Dedifferentiated amniotic fluid mesenchymal stem cell (primary cell): ENCODE measurements around the gene RNF141.

ENCODE experiments used
- DNase-seq: peaks from one replicate; pipeline ENCODE4 v3.0.0-alpha.2; 2016; ENCODE audit errors: extremely low spot score

Gene RNF141

DNA sequence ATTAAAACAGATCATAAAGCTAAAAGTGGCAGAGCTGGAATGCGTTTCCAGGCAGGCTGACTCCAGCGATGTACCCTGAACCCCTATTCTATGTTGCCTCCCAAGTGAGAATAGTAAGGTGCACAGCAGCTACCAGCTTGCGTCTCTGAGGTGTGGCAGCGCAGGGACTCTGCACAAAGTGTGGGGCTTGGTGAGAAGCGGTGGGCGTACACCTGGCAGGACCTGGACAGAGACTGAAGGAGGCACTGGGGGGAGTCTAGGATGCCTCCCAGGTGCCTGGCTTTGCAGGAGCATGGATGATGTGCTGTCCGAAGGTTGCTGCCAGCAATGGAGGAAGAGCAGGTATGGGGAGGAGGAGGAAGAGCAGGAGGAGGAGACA lies 43.0 kb downstream of the RNF141 start:
- DNase-seq: no peak

DNA sequence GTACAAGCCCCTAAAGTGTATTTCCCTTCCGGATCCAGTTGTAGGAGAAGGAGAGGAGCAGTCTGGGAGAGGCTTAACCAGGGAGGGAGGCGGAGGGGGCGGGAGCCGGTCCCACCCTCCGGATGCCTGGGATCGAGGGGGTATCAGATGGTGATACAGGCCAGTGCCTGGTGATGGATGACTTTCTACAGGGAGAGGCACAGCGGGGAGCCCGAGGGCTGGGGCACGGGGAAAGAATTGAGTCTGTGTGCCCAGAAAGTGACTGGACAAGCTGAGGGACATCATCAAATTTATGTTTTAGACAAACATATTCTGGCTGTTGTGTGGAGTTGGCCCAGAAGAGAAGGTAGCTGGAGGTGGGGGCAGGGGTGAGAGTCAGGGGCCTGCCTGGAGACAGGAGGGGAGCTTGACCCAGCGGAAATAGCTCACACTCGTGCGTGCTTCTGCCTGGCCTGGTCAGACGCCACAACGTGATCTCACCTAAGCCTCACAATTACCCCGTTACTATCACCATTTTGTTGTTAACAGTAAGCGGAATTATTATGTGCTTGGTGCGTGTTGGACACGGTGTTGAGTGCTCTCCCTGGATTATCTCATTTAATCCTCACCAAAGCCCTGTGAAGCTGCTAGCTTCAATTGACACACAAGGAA lies 43.5 kb downstream of the RNF141 start:
- no peak for DNase-seq

DNA sequence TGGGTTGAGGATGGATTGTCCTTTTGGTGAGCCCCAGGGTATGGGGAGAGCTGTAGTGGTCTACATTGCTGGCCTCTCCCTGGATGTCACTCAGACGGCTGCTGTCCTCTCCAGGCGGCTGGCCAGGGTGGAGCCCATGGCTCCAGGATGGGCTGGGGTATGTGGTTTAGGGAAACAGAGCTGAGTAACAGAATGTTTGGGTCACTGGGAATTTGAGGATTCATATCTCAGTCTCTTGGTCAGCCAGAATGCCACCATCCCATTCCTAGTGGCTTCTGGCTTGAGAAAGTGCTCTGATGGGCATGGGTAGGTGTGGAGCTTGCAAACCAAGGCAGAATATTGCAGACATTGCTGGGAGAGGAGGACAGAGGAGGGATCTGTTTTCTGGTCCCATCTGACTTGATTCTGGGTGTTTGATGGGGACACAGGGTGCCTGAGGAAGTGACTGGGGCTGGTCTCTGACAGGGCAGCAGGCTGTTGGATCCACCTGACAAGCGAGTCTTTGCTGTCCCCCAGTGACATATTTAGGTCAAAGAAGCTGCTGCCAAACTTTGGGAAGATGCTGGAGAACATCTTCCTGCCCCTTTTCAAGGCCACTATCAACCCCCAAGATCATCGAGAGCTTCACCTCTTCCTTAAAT lies 44.6 kb downstream of the RNF141 start:
- DNase-seq: no peak

DNA sequence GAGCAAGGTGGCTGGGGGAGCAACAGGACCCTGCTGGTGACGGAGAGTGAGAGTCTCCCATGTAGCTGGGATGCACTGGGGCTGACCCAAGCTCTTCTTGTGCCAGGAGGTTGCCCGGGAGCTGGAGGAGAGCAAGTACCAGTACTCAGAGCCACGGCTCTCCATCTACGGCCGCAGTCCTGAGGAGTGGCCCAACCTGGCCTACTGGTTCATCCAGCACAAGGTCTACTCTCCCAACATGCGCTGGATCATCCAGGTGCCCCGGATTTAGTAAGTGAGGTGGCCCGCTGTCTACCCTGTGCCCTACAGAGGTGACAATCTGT lies 45.6 kb downstream of the RNF141 start:
- DNase-seq: no peak

DNA sequence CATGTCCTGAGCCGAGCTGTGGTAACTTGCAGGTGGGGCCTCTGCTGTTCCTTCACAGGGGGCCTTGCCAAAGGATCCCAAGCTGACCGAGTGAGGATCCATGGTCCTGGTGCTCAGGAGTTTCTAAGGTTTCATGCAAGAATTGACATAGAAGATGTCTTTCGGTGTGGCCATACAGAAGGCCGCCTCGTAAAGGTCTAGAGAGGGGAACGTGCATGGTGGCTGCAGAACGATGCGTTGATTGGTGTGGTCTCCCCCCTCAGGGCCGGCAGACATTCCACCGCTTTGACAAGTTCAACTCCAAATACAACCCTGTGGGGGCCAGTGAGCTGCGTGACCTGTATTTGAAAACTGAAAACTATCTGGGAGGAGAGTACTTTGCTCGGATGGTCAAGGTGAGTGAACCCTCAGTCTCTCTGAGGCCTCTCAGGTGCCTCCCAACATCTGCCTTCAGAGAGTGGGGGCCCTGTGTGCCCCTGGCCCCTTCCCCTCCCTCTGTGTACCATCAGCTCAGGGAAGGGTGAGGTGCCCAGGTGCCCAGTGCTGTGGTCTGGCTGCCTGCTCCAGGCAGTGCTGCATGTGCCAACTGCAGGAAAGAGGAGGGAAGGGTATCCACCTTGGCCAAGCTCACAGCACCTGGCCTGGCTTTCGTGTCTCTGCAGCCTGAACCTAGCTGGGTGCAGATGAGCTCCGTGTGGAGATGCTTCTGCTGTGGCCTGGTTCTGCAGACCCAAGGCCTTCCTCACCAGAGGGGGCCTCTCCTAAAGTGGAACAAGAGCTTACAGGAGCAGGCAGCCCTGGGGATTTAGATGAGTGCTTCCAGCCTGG lies 46.1 kb downstream of the RNF141 start:
- no peak for DNase-seq

DNA sequence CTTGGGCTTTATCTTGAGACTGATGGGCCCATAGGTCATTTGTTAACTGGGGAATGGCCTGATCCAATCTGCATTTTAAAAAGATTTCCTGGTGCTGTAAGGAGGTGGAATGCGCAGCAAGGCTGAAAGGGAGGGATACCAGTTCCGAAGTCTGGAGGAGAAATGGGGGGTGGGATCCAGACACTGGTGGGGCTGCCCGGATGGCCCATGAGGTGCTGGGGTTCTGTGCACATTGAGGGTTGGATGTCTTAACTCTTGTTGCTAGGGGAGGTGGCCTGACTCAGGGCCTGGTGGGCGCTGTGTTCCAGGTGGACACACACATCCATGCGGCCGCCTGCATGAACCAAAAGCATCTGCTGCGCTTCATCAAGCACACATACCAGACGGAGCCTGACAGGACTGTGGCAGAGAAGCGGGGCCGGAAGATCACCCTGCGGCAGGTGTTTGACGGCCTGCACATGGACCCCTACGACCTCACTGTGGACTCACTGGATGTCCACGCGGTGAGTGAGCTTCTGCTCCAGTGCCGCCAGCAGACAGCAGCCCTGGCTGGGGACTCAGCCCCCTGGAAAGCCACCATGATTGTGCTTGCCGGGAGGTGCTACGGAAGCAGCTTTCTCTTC lies 47.8 kb downstream of the RNF141 start:
- DNase-seq: no peak

DNA sequence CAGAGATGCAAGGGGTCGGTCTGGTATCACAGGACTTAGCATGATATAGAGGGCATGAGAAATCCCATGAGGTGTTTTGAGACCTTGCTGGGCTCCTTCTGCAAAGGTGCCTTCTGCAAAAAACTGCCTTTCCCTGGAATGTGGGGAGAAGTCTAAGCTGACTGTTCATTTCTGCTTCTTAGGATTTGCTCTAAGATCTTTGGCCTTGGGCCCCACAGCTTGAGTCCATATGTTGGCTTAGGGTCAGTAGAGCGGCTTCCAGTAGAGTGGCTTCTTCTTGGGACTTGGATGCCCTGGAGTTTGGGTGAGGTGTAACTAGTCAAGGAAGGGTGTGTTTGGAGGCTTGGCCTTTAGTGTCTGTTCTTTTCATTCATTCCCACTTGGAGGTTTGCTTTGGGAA lies 48.9 kb downstream of the RNF141 start:
- no peak for DNase-seq

DNA sequence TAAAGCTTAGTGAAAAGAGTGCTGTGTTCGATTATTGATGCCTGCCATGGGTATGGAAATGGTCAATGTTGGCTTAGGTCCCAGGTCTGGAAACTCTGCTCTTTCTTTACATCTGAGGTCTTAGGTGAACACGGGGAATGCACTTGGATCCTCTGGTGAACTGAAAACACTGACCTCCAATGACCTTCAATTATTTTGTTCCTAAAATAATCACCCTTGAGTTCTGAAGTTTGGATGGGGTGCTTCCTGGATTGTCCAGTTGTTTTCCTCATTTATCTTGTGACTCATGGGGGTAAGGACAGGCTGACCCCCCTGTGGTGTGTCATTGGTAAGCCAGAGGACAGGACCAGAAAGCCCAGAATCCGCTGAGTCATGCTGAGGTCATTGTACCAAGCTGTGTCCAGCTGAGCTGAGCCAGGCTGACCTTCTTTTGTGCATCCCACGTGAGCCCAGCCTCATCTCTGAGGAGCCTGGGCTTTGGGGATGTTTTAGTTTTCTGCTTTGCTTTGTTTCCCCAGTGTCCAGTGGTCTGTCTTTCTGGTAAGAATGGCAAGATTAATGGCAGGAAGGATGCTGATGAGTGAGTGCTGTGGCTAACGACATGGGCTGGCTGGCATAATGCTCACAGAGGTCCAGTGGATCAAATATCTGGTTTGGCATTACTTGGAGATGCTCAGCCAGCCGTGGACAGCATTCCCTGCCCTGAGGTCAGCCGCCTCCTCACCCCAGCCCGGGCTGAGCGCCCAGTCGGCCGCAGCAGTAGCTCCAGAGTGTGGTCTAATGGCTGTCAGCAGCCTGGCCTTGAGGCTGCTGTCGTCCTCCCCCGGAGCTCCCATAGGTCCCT lies 50.4 kb downstream of the RNF141 start:
- peak; percentile 72 for DNase-seq

DNA sequence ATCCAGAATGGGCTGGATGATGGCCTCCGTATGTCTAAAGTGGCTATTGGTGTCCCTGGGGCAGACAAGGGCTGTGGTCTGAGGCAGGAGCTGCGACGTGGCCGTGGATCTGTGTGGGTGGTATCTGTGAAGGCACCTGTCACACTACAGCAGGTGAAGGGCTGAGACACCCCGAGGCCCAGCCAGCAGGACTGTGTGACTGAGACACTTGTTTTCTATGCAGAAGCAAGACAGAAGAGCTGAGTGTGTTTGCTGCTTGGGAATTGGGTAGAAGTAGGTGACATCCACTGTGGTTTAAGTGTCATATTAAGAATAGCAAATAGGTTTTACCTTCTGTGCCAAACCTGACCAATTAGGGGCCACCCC lies 51.0 kb downstream of the RNF141 start:
- DNase-seq: no peak

DNA sequence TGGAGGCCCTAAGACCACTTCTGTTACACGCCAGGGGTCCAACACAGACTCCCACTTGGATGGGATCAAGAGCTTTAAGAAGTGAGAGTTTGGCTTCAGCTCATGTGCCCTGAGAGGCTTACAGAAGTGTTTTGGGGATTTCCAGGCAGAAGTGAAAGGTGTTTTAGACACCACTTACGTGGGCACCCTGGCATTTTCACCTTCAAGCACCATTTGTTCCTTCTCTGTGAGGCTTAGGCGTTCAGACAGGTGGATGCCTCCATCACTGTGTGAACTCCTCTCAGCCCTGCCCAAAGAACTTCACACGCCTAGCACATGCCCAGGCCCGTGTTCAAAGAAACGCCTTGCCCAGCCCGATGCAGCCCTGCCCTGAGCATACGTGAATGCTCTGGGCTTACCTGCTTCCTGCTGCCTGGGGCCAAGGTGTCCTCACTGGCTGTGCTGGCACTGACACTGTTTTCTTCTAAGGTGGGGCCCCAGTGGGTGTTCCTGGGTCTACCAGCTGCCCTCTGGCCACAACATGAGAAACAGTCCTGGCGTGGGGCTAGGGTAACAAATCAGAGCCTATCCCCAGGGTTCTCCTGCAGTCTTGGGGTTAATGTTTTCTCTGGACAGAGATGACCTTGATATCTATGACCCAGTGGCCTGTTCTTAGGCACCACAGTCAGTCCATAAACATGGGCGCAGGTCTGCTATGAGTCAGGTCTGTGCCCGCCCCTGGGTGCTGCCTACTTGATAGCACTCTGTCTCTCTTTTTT lies 51.9 kb downstream of the RNF141 start:
- DNase-seq: no peak

DNA sequence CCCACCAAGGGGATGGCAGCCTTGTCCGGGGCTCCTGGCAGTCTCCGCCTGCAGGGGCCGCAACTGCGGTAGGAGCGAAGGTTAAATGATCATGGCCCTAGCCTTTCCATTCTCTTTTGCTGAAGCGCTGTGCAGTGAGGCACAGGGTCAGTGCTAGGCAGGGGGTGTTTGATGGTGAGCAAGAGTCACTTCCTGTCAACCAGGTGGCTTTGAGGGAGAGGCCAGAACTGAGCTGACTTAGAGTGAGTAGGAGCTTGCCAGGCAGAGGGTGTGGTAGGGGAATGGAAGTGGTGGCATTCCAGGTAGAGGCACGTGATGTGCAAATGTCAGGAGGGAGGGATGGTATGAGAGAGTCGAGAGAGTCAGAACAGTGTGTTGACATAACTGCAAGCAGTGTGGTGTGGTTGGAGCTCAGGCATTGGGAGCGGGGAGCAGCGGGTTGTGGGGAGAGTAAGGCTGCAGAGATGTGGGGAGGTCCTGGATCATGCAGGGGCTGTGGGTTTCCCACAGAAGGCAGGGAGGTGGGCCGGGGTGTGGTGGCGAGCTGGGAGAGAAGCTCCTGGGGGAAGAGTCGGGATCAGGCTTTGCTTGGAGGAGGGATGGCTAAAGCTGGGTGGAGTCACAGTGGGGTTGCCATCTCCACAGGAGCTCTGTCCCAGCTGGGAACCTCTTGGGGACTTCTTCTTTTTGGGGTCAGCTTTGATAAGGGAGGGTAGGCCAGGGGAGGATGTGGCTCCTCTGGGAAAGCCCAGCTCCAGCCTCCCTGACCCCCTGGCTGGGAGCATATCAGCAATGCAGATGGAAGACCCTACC lies 52.7 kb downstream of the RNF141 start:
- no peak for DNase-seq

DNA sequence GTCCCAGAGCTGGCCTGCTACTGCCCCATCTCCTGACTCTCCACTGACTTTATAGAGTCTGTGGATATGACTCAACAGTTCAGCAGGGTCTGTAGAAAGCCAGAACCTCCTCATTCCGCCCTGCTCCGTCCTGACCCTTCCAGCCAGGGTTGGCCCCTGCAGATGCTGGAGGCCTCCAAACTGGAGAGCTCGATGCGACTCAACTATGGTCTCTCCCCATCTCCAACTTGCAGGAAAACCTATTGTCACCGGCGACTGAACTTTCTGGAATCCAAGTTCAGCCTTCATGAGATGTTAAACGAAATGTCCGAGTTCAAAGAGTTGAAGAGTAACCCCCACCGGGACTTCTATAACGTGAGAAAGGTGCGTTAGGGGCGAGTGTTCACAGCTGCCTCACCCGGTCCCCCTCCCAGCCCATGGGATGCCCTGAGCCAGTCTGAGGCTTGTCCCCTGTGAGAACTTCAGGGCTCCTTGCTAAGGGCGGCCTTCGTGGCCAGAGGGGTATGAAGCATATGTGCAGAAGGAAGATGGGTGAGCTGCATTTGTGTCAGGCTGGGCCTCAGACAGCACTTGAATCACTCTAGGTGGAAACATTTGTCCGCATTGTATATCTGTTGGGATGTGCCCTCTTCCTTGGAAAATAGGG lies 53.9 kb downstream of the RNF141 start:
- DNase-seq: no peak

DNA sequence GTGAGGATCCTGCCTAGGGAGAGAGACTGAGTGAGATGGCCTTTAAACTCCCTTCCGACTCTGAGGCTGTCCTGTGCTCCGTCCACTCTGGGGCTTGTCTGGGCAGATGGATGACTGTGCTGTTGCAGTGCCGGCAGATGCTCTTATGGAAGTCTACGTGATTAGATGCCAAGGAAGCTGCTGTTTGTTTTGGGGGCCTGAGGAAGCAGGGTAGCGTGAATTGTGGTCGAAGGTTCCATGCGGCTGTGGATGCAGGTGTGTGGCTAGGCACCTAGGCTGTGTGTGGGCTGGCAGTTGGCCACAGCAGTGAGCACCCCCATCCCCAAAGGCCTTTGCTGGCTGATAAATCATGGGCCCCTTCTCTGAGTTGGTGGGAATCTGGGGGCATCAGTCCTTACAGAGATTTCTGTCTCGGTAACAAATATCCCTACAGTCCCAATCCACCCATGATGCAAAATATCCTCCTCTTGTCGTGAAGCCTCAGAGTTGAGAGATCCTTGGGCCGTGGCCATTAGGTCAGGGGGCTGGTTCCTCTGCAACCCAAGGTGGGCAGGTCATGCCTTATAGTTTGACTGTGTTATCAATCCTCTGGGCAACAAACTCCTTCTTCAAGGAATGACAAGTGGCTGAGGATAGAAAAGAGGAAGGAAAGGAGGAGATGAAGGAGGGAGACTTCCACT lies 54.7 kb downstream of the RNF141 start:
- no peak for DNase-seq

DNA sequence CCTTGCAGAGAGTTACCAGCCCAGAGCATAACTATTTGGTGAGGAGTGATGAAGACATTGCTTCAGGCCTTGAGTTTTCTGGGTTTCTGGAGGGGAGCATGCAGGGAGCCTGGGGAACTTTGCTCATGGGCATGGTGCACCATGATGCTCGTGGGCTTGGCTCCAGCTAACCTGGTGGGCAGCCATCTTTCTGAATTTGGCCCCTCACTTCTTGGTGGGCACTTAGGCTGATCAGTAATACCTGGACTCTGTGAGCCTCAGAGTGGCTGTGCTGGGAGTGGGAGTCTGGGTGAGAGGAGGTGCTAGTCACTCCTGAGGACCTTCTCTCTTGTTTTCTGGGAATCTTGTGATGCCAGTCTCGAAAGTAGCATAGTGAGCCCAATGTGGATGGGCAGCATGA lies 55.3 kb downstream of the RNF141 start:
- DNase-seq: no peak

DNA sequence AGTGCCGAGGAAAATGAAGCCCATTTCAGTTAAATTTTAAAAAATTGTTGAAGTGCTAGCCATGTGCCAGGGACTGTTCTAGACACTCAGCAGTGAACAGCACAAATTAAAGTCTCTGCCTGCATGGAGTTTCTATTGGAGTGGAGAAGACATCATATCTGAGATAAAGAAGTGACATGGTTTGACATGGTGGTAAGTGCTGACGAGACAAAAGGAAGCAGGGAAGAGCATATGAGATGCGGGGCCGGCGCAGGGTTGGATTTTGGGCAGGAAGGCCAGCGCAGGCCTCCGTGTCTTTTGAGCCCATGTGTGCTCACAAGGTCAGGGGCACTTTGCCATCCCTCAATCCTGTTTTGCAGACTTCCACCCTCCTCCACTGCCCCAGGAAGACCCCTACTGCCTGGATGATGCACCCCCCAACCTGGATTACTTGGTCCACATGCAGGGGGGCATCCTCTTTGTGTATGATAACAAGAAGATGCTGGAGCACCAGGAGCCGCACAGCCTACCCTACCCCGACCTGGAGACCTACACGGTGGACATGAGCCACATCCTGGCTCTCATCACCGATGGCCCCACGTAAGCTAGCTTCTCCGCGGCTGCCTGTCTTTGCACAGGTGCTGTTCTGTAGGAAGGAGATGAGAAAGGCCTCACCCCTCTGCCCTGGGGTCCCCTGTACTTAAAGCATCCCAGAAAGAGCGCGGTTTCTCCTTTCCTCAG lies 56.4 kb downstream of the RNF141 start:
- DNase-seq: no peak

DNA sequence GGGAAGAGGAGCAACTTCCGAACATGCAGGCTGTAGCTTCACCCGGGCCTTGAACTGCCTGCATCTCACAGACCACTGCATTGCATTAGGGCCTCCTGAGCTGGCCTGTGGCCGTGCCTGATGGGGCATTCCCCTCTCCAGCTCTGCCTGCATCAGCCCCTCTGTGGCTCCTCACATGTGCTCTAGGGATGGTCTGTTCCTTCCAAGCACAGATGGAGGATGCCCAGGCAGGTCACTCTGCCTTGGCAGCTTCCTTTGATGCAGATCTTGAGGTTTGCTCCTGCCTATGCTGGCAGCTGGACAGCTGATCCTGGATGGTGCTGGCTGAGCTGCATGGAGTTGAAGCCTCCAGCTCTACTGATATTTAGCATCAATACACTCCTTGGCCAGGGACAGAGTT lies 57.4 kb downstream of the RNF141 start:
- DNase-seq: no peak

DNA sequence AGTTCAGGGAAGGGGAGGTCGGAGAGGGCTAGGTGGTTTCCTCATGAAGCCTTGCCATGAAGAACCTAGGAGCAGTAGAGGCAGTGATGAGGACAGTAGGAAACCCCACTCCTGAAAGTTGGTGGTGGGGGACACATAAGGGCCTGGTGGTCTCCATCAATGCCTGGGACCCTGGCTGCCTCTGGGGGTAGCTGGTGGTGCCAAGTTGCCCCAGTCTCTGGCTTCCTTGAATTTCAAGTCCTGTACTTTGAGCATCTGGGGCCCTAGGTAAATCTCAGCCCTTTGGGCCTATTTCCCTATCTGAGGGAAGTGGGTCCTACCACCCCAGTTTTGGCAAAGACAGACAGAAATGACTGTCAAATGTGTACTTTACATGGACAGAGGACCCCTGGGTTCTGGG lies 57.8 kb downstream of the RNF141 start:
- DNase-seq: no peak

DNA sequence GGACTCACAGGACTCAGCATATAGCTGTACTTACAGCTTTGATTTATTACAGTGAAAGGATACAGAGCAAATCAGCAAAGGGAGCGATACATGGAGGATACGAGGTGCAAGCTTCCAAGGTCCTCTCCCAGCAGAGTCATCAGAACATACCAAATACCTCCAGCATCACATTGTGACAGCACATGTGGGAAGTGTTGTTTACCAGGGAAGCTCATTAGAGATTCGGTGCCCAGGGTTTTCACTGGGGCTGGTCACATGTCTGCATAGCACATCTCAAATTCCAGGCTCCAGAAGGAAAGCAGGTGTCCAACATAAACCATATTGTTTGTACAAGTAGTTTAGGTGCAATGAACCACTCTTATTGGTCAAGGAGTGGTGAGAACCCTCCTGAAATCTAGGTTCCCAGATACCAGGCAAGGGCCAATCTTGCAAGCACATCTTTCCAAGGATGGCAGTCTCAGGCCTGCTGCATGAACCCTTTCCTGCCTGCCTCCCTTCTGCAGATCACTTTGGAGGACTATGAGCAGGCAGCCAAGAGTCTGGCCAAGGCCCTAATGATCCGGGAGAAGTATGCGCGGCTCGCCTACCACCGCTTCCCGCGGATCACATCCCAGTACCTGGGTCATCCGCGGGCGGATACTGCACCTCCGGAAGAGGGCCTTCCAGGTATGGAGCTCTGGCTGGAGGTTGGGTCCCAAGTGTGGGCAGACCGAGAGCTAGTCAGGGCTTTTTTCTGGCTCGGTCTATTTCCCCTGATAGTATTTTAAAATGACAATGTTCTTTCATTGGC lies 59.2 kb downstream of the RNF141 start:
- no peak for DNase-seq
